Neural cell (in vitro differentiated cells): ENCODE measurements around the gene POMGNT2. TPM values are rescaled to one million over a fixed set of nuclear protein-coding genes. Genes with fewer than 3 reads are reported as not detected.

Source experiments
- H2AFZ ChIP-seq: fragments of 200-600, 300-800 bp; sonication (generic), shearing (Covaris generic); 2 replicates; pipeline ENCODE4 v1.6.0; 2014; ENCODE audit warnings: low read depth, mild to moderate bottlenecking, antibody characterized with exemption, low read length, moderate library complexity
- H3F3A ChIP-seq: fragments of 200-600 bp; shearing (Covaris generic); 2 replicates; pipeline ENCODE4 v1.6.1; 2016; ENCODE audit warnings: mild to moderate bottlenecking, moderate library complexity, mixed read lengths, antibody characterized with exemption, low read length; ENCODE audit not compliant: insufficient read depth, poor library complexity, severe bottlenecking
- H3K27ac ChIP-seq: fragments of 200-600, 300-800 bp; sonication (generic), shearing (Covaris generic); 2 replicates; pipeline ENCODE4 v1.5.1; 2014; ENCODE audit warnings: mild to moderate bottlenecking, low read length, moderate library complexity
- H3K27me3 ChIP-seq: fragments of 300-800, 200-600 bp; sonication (generic), shearing (Covaris generic); 2 replicates; pipeline ENCODE4 v1.6.0; 2014; ENCODE audit warnings: mild to moderate bottlenecking, low read depth, low read length, moderate library complexity; ENCODE audit not compliant: insufficient read depth
- H3K36me3 ChIP-seq: fragments of 300-800, 200-600 bp; sonication (generic), shearing (Covaris generic); 2 replicates; pipeline ENCODE4 v1.5.1; 2014; ENCODE audit warnings: mild to moderate bottlenecking, antibody characterized with exemption, low read length, moderate library complexity; ENCODE audit not compliant: insufficient read depth
- H3K4me2 ChIP-seq: fragments of 300-800, 200-600 bp; sonication (generic), shearing (Covaris generic); 2 replicates; pipeline ENCODE4 v1.6.0; 2014; ENCODE audit warnings: mild to moderate bottlenecking, low read length
- H3K4me3 ChIP-seq: fragments of 300-800, 200-600 bp; sonication (generic), shearing (Covaris generic); 2 replicates; pipeline ENCODE4 v1.5.1; 2014; ENCODE audit warnings: mild to moderate bottlenecking, low read length, moderate library complexity
- H3K79me2 ChIP-seq: fragments of 200-600 bp; shearing (Covaris generic); replicated peaks from 2 replicates; pipeline ENCODE4 v1.6.0; 2014; ENCODE audit warnings: mild to moderate bottlenecking, low read length, moderate library complexity; ENCODE audit not compliant: insufficient read depth
- H3K9ac ChIP-seq: fragments of 300-800, 200-600 bp; sonication (generic), shearing (Covaris generic); 2 replicates; pipeline ENCODE4 v1.6.1; 2016; ENCODE audit warnings: mild to moderate bottlenecking, low read length, mixed read lengths
- H3K9me2 ChIP-seq: fragments of 200-600 bp; shearing (Covaris generic); 2 replicates; pipeline ENCODE4 v1.6.1; 2016; ENCODE audit warnings: mild to moderate bottlenecking, low read length, mixed read lengths; ENCODE audit not compliant: insufficient read depth
- H3K9me3 ChIP-seq: fragments of 200-600, 300-800 bp; sonication (generic), shearing (Covaris generic); 2 replicates; pipeline ENCODE4 v1.6.1; 2016; ENCODE audit warnings: mild to moderate bottlenecking, mixed run types, low read length, moderate library complexity, mixed read lengths
- H4K20me1 ChIP-seq: fragments of 200-600 bp; shearing (Covaris generic); 2 replicates; pipeline ENCODE4 v1.6.1; 2016; ENCODE audit warnings: mild to moderate bottlenecking, mixed run types; ENCODE audit not compliant: insufficient read depth
- EP300 ChIP-seq: fragments of 450-650 bp; conservative IDR thresholded peaks from 2 replicates; pipeline ENCODE4 v1.6.1; 2014; ENCODE audit warnings: antibody characterized with exemption, mild to moderate bottlenecking, moderate library complexity; ENCODE audit not compliant: poor library complexity, severe bottlenecking
- EZH2 ChIP-seq: fragments of 200-600, 300-800 bp; shearing (Covaris generic), sonication (generic); IDR thresholded peaks from 2 replicates; pipeline ENCODE4 v1.6.1; 2014; ENCODE audit warnings: antibody characterized with exemption, low read length, borderline replicate concordance, mild to moderate bottlenecking; ENCODE audit not compliant: insufficient read depth, poor library complexity, severe bottlenecking
- MXI1 ChIP-seq: fragments of 450-650 bp; conservative IDR thresholded peaks from 2 replicates; pipeline ENCODE4 v1.6.1; 2014; ENCODE audit warnings: antibody characterized with exemption, mild to moderate bottlenecking; ENCODE audit not compliant: poor library complexity, severe bottlenecking
- POLR2AphosphoS5 ChIP-seq: IDR thresholded peaks from 2 replicates; pipeline ENCODE4 v1.6.1; 2012
- RAD21 ChIP-seq: fragments of 450-650 bp; conservative IDR thresholded peaks from 2 replicates; pipeline ENCODE4 v1.6.1; 2014; ENCODE audit warnings: antibody characterized with exemption, mild to moderate bottlenecking, moderate library complexity
- SMC3 ChIP-seq: fragments of 450-650 bp; conservative IDR thresholded peaks from 2 replicates; pipeline ENCODE4 v1.6.1; 2014; ENCODE audit warnings: antibody characterized with exemption, mild to moderate bottlenecking, moderate library complexity; ENCODE audit not compliant: poor library complexity
- TAF1 ChIP-seq: IDR thresholded peaks from 2 replicates; pipeline ENCODE4 v1.6.1; 2012; ENCODE audit warnings: low read depth
- polyA plus RNA-seq: library from polyadenylated mRNA; depleted of rRNA; stranded (reverse); fragments of >200 nt; gene quantifications from 2 replicates; pipeline ENCODE4 v1.2.3, GENCODE V29; 2014
- TF ChIP-seq, protein P1 (sequence below): IDR thresholded peaks from 2 replicates; pipeline ENCODE4 v1.6.1; 2012; ENCODE audit warnings: borderline replicate concordance
- TF ChIP-seq, protein P2 (sequence below): fragments of 450-650 bp; IDR thresholded peaks from 2 replicates; pipeline ENCODE4 v1.5.1; 2014; ENCODE audit warnings: antibody characterized with exemption, mild to moderate bottlenecking, moderate library complexity; ENCODE audit not compliant: poor library complexity, severe bottlenecking

Gene POMGNT2
- polyA plus RNA-seq, 1 donor from 2014 or later, result 25.7 TPM

DNA sequence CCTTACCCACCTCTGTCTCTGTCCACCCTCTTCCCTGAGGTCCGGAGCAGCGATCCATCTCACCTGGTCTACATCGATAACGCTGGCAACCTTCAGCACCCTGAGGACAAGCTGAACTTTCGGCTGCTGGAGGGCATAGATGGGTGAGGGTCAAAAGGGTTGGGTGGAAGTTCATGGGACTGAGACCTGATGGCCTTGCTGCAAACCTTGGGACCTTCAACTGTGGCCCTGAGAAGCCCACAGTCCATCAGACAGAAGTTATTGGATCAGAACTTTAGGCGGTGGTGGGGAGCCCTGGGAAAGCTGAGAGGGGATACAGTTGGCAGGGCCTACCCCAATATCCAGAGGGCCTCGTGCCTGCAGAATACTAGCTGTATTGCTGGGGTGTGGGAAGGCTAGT is 50.5 kb downstream of the POMGNT2 start:
- no peaks in the 10 kb centered on the region for H3K27me3 ChIP-seq

DNA sequence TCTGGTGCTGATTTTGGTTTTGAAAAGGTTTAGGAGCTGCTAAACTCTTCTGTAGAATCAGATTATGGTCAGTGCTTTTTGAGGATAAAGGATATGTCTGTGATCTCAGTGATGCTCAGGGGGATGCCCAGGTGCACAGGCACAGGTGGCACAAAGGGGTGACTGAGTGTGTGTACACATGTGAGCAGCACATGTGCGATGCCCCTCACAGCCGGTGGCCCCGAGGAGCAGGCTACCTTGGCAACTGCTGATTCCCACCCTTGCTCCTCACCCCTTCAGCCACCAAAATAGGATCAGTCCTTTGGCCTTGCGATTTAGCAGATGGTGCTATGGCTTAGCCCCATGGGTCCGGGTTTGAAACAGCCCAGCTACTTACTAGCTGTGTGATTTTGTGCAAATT is 51.1 kb downstream of the POMGNT2 start:
- Histone ChIP-seq H3K9me2 (no peaks in the 10 kb centered on the region), H3K79me2 (no peaks in the 10 kb centered on the region), H3K9ac (no peak overlapping the region), H3K36me3 (no peaks in the 10 kb centered on the region), H3F3A (no peaks in the 10 kb centered on the region), H2AFZ (no peak overlapping the region), H3K4me3 (no peak overlapping the region), H4K20me1 (no peaks in the 10 kb centered on the region), H3K27me3 (no peaks in the 10 kb centered on the region), H3K9me3 (no peaks in the 10 kb centered on the region), H3K27ac (no peak overlapping the region), H3K4me2 (no peak overlapping the region)
- TF ChIP-seq EZH2, result no peak
- TF ChIP-seq, protein P1, sequence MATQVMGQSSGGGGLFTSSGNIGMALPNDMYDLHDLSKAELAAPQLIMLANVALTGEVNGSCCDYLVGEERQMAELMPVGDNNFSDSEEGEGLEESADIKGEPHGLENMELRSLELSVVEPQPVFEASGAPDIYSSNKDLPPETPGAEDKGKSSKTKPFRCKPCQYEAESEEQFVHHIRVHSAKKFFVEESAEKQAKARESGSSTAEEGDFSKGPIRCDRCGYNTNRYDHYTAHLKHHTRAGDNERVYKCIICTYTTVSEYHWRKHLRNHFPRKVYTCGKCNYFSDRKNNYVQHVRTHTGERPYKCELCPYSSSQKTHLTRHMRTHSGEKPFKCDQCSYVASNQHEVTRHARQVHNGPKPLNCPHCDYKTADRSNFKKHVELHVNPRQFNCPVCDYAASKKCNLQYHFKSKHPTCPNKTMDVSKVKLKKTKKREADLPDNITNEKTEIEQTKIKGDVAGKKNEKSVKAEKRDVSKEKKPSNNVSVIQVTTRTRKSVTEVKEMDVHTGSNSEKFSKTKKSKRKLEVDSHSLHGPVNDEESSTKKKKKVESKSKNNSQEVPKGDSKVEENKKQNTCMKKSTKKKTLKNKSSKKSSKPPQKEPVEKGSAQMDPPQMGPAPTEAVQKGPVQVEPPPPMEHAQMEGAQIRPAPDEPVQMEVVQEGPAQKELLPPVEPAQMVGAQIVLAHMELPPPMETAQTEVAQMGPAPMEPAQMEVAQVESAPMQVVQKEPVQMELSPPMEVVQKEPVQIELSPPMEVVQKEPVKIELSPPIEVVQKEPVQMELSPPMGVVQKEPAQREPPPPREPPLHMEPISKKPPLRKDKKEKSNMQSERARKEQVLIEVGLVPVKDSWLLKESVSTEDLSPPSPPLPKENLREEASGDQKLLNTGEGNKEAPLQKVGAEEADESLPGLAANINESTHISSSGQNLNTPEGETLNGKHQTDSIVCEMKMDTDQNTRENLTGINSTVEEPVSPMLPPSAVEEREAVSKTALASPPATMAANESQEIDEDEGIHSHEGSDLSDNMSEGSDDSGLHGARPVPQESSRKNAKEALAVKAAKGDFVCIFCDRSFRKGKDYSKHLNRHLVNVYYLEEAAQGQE, result no peak
- TF ChIP-seq TAF1, result no peak
- no peak for TF ChIP-seq RAD21
- TF ChIP-seq POLR2AphosphoS5, result no peak
- TF ChIP-seq SMC3, result no peak
- TF ChIP-seq, protein P2, sequence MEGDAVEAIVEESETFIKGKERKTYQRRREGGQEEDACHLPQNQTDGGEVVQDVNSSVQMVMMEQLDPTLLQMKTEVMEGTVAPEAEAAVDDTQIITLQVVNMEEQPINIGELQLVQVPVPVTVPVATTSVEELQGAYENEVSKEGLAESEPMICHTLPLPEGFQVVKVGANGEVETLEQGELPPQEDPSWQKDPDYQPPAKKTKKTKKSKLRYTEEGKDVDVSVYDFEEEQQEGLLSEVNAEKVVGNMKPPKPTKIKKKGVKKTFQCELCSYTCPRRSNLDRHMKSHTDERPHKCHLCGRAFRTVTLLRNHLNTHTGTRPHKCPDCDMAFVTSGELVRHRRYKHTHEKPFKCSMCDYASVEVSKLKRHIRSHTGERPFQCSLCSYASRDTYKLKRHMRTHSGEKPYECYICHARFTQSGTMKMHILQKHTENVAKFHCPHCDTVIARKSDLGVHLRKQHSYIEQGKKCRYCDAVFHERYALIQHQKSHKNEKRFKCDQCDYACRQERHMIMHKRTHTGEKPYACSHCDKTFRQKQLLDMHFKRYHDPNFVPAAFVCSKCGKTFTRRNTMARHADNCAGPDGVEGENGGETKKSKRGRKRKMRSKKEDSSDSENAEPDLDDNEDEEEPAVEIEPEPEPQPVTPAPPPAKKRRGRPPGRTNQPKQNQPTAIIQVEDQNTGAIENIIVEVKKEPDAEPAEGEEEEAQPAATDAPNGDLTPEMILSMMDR, result no peak

More for the DNA sequence above, 50.5 kb downstream of the POMGNT2 start:
- H4K20me1 ChIP-seq, result no peaks in the 10 kb centered on the region
- no peak overlapping the region for H3K4me3 ChIP-seq
- H3K9me3 ChIP-seq, result no peaks in the 10 kb centered on the region
- H3K9me2 ChIP-seq, result no peaks in the 10 kb centered on the region
- no peak overlapping the region for H2AFZ ChIP-seq
- no peaks in the 10 kb centered on the region for H3K79me2 ChIP-seq
- no peaks in the 10 kb centered on the region for H3F3A ChIP-seq
- H3K4me2 ChIP-seq, result no peak overlapping the region
- H3K9ac ChIP-seq, result no peak overlapping the region
- no peaks in the 10 kb centered on the region for H3K36me3 ChIP-seq
- TF ChIP-seq, protein P2, result no peak
- TF ChIP-seq POLR2AphosphoS5 (no peak), MXI1 (no peak), SMC3 (no peak), EP300 (no peak), RAD21 (no peak), TAF1 (no peak), EZH2 (no peak)
- TF ChIP-seq, protein P1, result no peak
- H3K27ac ChIP-seq, result no peak overlapping the region
